Heart left ventricle (tissue), 16 donors: Measurements from ENCODE around the gene ADGRV1. TPM values are rescaled to one million over a fixed set of nuclear protein-coding genes. Genes with fewer than 3 reads are reported as not detected.

Source experiments
- ATAC-seq, 4 donors: fragments of 200-7000 bp; cut with Tn5 transposase; one replicate each; pipeline ENCODE4 v1.9.1; 2020 to 2022; ENCODE audit warnings: moderate library complexity in 4 of 4, mild to moderate bottlenecking in 3 of 4, moderate number of reproducible peaks in 1 of 4
- DNase-seq, 5 donors: peaks; one replicate each; pipeline ENCODE4 v3.0.0-alpha.2; 2020
- H3K27ac ChIP-seq, 12 donors: fragments of 200-600 bp; sonication (generic) in 4 of 12; one replicate each; pipeline versions ENCODE4 v1.5.0 to v1.8.0; 2016 to 2022; ENCODE audit warnings: mild to moderate bottlenecking in 2 of 12
- H3K27me3 ChIP-seq, 9 donors: fragments of 200-600 bp; sonication (generic) in 2 of 9; one replicate each; pipeline versions ENCODE4 v1.5.1 to v1.8.0; 2016 to 2022; ENCODE audit warnings: mild to moderate bottlenecking in 3 of 9
- H3K36me3 ChIP-seq, 9 donors: fragments of 200-600 bp; sonication (generic) in 2 of 9; one replicate each; pipeline versions ENCODE4 v1.5.0 to v1.8.0; 2018 to 2022; ENCODE audit warnings: mild to moderate bottlenecking in 2 of 9
- H3K4me1 ChIP-seq, 12 donors: fragments of 200-600 bp; sonication (generic) in 4 of 12; one replicate each; pipeline versions ENCODE4 v1.5.0 to v1.8.0; 2016 to 2022; ENCODE audit warnings: mild to moderate bottlenecking in 3 of 12
- H3K4me3 ChIP-seq, 12 donors: fragments of 200-600 bp; sonication (generic) in 4 of 12; one replicate each; pipeline versions ENCODE4 v1.5.0 to v1.8.0; 2017 to 2022; ENCODE audit warnings: mild to moderate bottlenecking in 9 of 12, moderate library complexity in 4 of 12
- H3K9me3 ChIP-seq, 12 donors: fragments of 200-600 bp; sonication (generic) in 4 of 12; one replicate each; pipeline versions ENCODE4 v1.5.0 to v1.8.0; 2016 to 2022; ENCODE audit warnings: mild to moderate bottlenecking in 1 of 12
- CTCF ChIP-seq, 12 donors: fragments of 200-600 bp; sonication (generic) in 4 of 12; IDR thresholded peaks; one replicate each; pipeline versions ENCODE4 v1.5.0 to v1.8.0; 2018 to 2022; ENCODE audit warnings: antibody characterized with exemption in 12 of 12, mild to moderate bottlenecking in 5 of 12
- POLR2A ChIP-seq, 2 donors: fragments of 450-650 bp; IDR thresholded peaks; one replicate each; pipeline ENCODE4 v1.6.1; 2017; ENCODE audit warnings: antibody characterized with exemption in 2 of 2, mild to moderate bottlenecking in 2 of 2, moderate library complexity in 2 of 2
- WGBS, 4 donors: extraction: QIAGEN DNeasy Blood & Tissue Kit in 2 of 4; methylation state at CpG; one replicate each; pipeline versions ENCODE4 v1.1.5 to v1.1.7; 2013 to 2018; 5-methylcytosine and 5-hydroxymethylcytosine counted together
- intact Hi-C, 10 donors: fragments of 100-400 bp; cut with DNase I; formaldehyde crosslinking; loops; one replicate each; pipeline versions ENCODE4 v1.11.1 to v1.14.2; 2022
- polyA plus RNA-seq, 2 donors: library from polyadenylated mRNA; stranded (reverse); fragments of 200-250 nt; gene quantifications; one replicate each; pipeline ENCODE4 v1.2.3, GENCODE V29; 2013
- total RNA-seq, 9 donors: library from RNA; depleted of rRNA in 2 of 9; stranded (reverse); fragments of >200 nt in 2 of 9; fragmentation: NEBNext Ultra II Directional in 3 of 9; extraction: Animal tissue kit (Norgen Biotek cat#: 25700) in 3 of 9; gene quantifications; one replicate each; pipeline versions ENCODE4 v1.1.0 to v1.2.4, GENCODE V29; 2016 to 2023
- donor health status: ischemic (EF 13 %, LVEDD 7.1; RV severe dilation, severe dysfunction).
- donor health status: healthy with polysubstance abuse.
- donor health status: DM: no; HTN: yes; CAD: no.
- donor health status: DM: no; HTN: no; CAD: no.
- donor health status: ischemic (EF 25% LVEDD 6.9; RV normal size, moderate dysfunction).
- donor health status: ischemic (EF 25% LVEDD 5.7; RV mildly dilated, moderate dysfunction).
- donor health status: healthy.
- donor health status: DM: yes; HTN: yes; CAD: no.
- donor health status: ischemic (EF 35%, LVEDD 5.7; RV mildly dilated, moderate dysfunction).
- donor health status: nonischemic (EF 11% LVEDD 7.7; RV severe dilation, severe dysfunction).
- donor health status: DM: yes; HTN: yes; CAD: no.
- donor health status: PGD.
- donor health status: ischemic (EF 29% LVEDD 5.4; RV normal size, mild dysfunction).
- donor health status: nonischemic (EF 23%, LVEDD 6.1; RV moderate dilation, normal function).

Gene ADGRV1
- total and polyA plus RNA-seq, 11 donors = 0.25 to 0.29 TPM; not detected in 9

- Histone ChIP-seq H3K9me3 (no peaks in the 10 kb centered on the region), H3K36me3 (no peaks in the 10 kb centered on the region), H3K27me3 (no peaks in the 10 kb centered on the region), H3K4me3 (no peak overlapping the region), H3K27ac (no peak overlapping the region), H3K4me1 (no peaks in the 10 kb centered on the region)
- DNase-seq (no peak), ATAC-seq (no peak)
- no peak for TF ChIP-seq POLR2A (IDR thresholded peaks at IDR 0.05)
- 86 to 94% (median 89%) methylated on average over 3 of the region's 3 CpGs for WGBS, 4 donors
- intact Hi-C loops = no loop called here
These were observed 466.9 kb downstream of the ADGRV1 start for GRCh38 chr5:91025449-91025848.

- no peaks in the 10 kb centered on the region for H3K9me3 ChIP-seq
- no peak overlapping the region for H3K4me3 ChIP-seq
- no peaks in the 10 kb centered on the region for H3K27me3 ChIP-seq
- ATAC-seq (no peak), DNase-seq (no peak)
- TF ChIP-seq POLR2A (IDR thresholded peaks at IDR 0.05) (no peak), CTCF (IDR thresholded peaks at IDR 0.05) (no peak)
- no peaks in the 10 kb centered on the region for H3K4me1 ChIP-seq
- intact Hi-C loops = no loop called here
- no peak overlapping the region for H3K27ac ChIP-seq
- H3K36me3 ChIP-seq = no peaks in the 10 kb centered on the region
- 95 to 97% (median 96%) methylated on average over 2 of the region's 2 CpGs for WGBS, 4 donors
These were observed 467.4 kb downstream of the ADGRV1 start for GRCh38 chr5:91025956-91026355.

- ATAC-seq (no peak), DNase-seq (no peak)
- no peaks in the 10 kb centered on the region for H3K9me3 ChIP-seq
- H3K27ac ChIP-seq = no peak overlapping the region
- TF ChIP-seq POLR2A (IDR thresholded peaks at IDR 0.05) = no peak
- TF ChIP-seq CTCF (IDR thresholded peaks at IDR 0.05) = no peak
- H3K4me1 ChIP-seq = no peaks in the 10 kb centered on the region
- intact Hi-C loops = no loop called here
- no peaks in the 10 kb centered on the region for H3K27me3 ChIP-seq
- no peak overlapping the region for H3K4me3 ChIP-seq
- H3K36me3 ChIP-seq = no peaks in the 10 kb centered on the region
- 87 to 94% (median 92%) methylated on average over 4 of the region's 4 CpGs for WGBS, 4 donors
These were observed 467.9 kb downstream of the ADGRV1 start for GRCh38 chr5:91026466-91026865.

GRCh38 chr5:91027405-91028139 lies 469.0 kb downstream of the ADGRV1 start:
- no peak for TF ChIP-seq POLR2A (IDR thresholded peaks at IDR 0.05)
- no peak for TF ChIP-seq CTCF (IDR thresholded peaks at IDR 0.05)
- H3K4me1 ChIP-seq = no peaks in the 10 kb centered on the region
- intact Hi-C loops = no loop called here
- WGBS, 4 donors = 91 to 93% (median 93%) methylated on average over 1 of the region's 1 CpG
- H3K27ac ChIP-seq = no peak overlapping the region
- H3K36me3 ChIP-seq = no peaks in the 10 kb centered on the region
- no peaks in the 10 kb centered on the region for H3K27me3 ChIP-seq
- ATAC-seq (no peak), DNase-seq (no peak)
- H3K4me3 ChIP-seq = no peak overlapping the region
- H3K9me3 ChIP-seq = no peaks in the 10 kb centered on the region

GRCh38 chr5:91028499-91028956 lies 469.9 kb downstream of the ADGRV1 start:
- Histone ChIP-seq H3K36me3 (no peaks in the 10 kb centered on the region), H3K27me3 (no peaks in the 10 kb centered on the region), H3K4me3 (no peak overlapping the region), H3K4me1 (no peaks in the 10 kb centered on the region), H3K9me3 (no peaks in the 10 kb centered on the region), H3K27ac (no peak overlapping the region)
- 92 to 95% (median 94%) methylated on average over 2 of the region's 2 CpGs for WGBS, 4 donors
- TF ChIP-seq CTCF (IDR thresholded peaks at IDR 0.05) (no peak), POLR2A (IDR thresholded peaks at IDR 0.05) (no peak)
- DNase-seq (no peak), ATAC-seq (no peak)
- intact Hi-C loops = no loop called here
